HG03520 (cell line): ENCODE results near the gene CDK1.

Experiments
- ATAC-seq: cut with Tn5 transposase; IDR thresholded peaks from one replicate; pipeline ENCODE4 v1.9.1; 2021; ENCODE audit warnings: mild to moderate bottlenecking, moderate library complexity; ENCODE audit not compliant: unreplicated experiment

The CDK1 gene

GRCh38 chr10:60777696-60778213 is 523 bp upstream of the CDK1 start:
- peak; percentile 5 for ATAC-seq

DNA sequence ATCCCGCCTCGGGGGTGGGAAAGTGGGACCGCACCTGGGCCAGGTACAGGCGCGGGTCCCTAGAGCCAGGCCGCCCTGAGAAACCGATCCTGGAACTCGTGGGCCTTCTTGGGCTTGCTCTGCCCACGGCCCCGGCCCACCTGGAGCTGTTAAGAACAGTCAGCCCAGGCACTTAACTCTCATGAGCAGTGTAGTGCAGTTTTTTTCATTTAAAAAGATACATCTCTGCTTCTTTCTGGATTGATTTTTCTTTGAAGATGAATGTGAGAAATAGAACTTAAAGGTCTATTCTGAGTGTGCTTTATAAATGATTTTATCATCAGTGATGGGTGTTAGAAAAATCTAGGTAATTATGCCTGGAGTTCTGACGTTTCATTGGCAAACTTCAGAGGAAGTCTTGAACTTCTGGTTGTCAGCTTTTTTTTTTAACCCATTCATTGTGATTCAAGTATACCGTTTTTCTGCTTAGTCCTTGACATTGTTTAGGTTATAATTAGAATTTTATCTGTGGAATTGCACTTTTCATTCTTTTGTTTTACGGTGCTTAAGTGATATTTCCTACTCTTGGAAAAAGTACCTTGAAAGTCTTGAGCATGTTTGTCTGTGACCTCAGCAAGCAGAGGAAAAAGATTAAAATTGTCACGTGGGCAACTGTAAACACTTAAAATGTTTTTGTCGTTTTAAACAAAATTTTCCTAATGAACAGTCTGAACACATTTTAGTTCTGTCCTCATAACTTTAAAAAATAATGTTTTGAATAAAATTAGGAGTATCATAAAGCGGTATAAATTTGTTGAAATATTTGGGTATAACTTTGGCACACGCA is 906 bp downstream of the CDK1 start:
- peak; percentile 20 for ATAC-seq

GRCh38 chr10:60781661-60782060 is 3.4 kb downstream of the CDK1 start:
- ATAC-seq: no peak

GRCh38 chr10:60784641-60785040 is 6.4 kb downstream of the CDK1 start:
- no peak for ATAC-seq

DNA sequence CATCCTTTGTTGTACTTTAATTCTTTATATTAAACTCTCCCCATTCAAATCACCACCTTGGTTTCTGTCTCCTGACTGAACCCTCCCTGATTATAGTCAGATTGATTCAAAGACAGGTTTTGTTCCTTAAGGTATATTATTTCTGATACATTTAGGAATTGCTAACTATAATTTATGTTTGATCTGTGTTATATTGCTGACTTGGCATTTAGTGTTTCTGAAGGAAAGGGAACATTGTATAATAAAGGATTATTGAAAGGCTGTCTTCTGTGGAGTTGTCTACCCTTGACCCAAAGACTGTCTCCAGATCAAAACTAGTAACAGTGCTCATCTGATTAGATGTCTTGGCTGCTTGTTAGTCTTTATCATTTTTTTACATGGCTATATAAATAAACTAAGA is 10.3 kb downstream of the CDK1 start:
- no peak for ATAC-seq

DNA sequence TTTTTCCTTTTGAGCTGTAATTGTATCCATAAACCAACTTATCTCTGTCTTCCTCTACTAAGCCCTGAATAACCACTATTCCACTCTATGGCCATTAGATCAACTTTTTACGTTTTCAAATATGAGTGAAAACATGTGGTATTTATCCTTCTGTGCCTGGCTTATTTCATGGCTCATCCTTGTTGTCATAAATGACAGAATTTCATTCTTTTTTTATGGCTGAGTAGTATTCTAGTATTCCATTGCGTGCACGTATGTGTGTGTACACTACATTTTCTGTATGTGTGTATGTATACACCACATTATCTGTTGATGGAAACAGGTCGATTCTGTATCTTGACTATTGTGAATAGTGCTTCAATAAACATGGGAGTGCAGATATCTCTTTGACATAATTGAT is 11.1 kb downstream of the CDK1 start:
- ATAC-seq: no peak

DNA sequence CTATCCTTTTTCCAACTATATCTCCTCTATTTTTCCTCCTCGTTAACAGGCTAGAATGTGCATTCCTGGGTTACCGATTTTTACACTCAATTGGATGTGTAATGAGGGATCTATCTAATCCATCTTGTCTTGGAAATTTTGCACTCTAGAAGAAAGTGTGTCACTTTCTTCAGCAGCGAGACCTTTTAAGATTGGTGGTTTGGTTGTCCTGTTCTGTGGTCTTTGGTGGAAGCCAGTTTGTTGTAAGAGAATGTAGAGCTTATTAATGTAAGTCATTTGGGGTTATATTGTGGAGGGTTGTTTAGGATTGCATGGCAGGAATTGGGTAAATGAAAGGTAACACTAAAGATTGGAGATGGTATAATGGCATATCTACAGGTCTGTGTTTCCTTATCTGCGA is 16.7 kb downstream of the CDK1 start:
- ATAC-seq: no peak

GRCh38 chr10:60795465-60796202 is 17.4 kb downstream of the CDK1 start:
- no peak for ATAC-seq

DNA sequence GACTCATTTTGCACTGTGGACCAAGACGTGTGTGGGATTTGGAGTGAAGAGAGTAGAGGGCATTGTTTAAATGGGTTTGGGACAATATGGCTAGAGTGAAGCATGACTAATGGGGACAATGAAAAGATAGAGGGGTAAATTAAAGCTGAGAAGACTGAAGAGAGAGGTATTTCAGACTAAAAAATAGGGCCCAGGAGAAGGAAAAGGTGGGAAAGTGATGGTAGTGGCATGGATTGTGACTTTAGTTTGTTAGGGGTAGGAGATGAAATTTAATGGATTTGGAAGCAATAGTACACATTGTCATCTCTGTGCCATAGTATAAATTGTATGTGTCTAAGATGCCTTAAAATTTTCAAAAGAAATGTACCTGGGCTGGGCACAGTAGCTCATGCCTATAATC is 18.2 kb downstream of the CDK1 start:
- no peak for ATAC-seq

- ATAC-seq: no peak
Measured at GRCh38 chr10:60797200-60797599, 18.9 kb downstream of the CDK1 start.

- no peak for ATAC-seq
Measured at GRCh38 chr10:60798031-60798430, 19.8 kb downstream of the CDK1 start.

DNA sequence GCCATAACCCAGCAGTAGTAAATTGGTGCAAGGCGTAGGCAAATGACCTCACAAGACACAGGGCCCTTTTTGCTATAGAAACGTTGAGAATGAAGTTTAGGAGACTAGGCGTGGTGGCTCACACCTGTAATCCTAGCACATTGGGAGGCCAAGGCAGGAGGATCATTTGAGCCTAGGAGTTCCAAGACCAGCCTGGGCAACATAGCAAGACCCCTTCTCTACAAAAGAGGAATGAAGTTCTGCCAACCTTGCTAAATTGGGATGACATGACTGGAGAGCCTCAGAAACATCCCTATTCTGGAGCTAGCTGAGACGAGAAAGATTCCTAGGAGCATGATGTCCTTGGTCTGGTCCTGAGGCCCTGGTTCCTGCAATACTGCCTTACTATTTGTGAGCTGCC is 20.6 kb downstream of the CDK1 start:
- no peak for ATAC-seq

- no peak for ATAC-seq
Measured at GRCh38 chr10:60799971-60800650, 21.8 kb downstream of the CDK1 start.

DNA sequence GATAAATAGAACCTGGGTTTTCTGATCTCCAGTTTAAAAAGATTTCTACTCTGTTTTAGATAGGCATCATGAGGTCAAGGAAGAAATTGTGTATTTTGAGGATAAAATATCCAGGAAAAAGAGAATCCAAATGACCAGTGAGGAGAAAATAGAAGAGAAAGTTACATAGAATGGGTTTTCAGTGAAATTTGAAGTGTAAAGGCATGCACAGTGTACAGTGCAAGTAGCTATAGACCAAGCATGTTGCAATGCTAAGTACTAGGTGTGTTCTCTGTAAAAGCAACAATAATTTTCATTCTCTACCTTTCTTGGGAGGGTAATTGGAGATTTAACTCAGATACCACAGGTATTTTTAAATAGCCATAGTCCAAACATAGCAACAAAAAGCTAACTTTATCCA is 22.6 kb downstream of the CDK1 start:
- no peak for ATAC-seq

- no peak for ATAC-seq
Measured at GRCh38 chr10:60801522-60801921, 23.2 kb downstream of the CDK1 start.

DNA sequence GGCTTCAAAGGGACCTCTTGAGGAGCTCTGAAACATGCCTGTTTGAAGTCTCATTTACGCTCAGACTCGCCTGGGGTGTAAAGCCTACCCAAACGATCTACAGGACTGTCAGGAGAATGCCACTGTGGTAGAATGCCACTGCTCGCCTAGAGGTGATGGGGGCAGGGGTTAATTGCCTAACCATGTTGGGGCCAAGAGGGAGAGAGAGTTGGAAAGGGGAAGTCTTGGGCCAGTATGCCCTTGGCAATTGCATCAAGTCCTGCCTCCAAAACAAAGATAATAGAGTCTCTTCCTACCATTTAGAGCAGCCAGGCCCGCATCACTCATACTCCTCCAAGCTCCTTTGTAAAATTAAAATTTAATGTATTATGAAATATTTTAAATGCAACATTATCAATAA is 25.2 kb downstream of the CDK1 start:
- ATAC-seq: no peak

DNA sequence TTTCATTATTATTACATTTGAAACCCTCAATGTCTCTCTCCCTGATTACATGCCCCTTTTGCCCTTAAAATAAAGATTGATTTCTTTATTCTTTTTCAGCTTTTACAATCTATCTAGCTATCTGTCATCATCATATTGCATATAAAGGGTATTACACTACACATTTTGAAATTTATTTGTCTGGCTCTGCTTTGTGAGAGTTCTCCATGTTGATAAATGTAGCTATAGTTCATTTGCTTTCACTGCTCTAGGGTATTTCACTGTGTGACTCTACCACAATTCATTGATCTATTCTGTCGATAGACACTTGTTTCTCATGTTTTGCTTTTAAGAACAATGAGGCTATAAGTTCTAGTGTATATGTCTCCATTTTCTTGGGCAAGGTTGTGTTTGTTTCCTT is 25.6 kb downstream of the CDK1 start:
- no peak for ATAC-seq

DNA sequence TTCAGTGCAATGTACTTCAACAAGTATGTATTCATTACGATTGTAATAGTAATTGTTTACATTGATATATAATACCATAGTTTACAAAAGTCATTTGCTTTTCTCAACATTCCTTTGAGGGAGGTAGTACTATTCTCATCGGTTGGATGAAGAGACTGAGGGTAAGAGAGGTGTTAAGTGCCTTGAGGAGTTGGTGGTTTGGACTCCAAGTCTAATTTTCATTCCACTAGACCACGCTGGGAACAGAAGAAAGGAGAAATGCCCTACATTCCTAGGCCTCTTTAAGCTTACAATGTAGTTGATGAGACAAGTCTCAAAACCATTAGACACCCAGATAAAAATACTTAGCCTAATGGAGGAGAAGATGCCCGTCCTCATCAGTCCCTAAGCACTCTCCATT is 28.6 kb downstream of the CDK1 start:
- no peak for ATAC-seq

- no peak for ATAC-seq
Measured at GRCh38 chr10:60807499-60807898, 29.2 kb downstream of the CDK1 start.

DNA sequence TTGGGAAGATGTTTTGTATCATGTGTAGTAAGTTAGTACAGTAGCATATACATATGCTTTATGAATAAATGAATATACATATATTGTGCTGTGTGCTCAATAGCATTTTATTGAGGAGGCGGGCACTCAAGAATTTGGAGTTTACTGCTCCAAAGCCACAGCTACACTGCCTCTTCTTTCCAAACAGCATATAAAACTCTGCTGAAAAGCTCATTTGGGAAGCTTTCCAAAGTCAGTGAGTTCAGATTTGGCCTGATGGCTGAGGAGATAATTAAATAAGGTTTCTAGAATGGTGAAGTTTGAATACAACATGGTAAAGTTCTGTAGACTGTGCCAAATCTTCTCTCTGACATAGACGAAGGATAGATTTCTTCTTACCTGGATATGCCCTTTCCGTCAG is 29.8 kb downstream of the CDK1 start:
- ATAC-seq: no peak

DNA sequence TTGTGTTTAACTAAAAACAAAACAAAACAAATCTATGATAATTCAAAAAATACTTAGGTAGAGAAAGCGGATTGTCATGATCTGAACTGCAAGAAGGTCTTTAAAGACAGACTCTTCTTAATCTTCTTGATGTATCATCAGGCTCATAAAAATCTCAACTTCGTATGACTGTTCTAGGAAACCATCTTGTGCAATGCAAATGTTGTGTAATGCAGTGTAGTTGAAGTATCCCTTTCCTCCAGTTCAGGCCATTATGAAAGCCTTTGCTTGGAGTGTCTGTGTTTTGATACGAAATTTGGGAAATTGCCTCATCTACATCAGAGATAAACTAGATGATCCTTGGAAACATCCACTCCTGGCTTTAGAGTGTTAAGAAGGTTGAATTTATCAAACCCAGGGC is 30.9 kb downstream of the CDK1 start:
- ATAC-seq: no peak
